Stimulated activated naive CD4-positive, alpha-beta T cell (primary cell): ENCODE data around the gene TMEM125.

Experiments used
- DNase-seq, 6 experiments: peaks; one replicate each; lab custom pipeline; 2025; lab: John Stamatoyannopoulos, UW

TMEM125 gene

DNA sequence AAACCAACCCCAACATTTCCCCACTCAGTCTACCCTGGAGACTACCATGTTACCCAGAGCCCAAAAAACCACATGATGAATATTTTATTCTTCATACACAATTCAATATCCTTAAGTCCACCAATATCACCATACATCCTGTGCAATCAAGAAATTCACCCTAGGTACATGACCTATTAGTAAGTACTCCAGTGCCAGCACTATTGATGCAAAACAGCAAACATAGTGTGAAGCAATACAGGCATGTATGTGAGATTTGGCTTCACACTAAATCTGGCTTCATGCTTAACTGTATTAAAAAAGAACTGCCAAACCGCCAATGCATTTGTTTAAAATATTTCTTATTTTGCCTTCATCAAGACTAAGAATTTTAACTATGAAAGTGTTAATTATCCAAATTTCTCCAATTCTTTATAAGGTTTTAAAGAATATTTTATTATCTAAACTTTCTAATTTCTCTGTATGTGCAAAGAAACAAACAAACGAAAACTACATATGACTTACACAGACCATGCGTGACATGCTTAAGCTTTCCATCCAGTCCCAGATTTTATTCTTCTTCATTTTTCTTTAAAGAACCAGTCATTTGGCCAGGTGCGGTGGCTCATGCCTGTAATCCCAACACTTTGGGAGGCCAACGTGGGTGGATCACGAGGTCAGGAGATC lies 22.4 kb upstream of the TMEM125 start:
- no peak for DNase-seq

DNA sequence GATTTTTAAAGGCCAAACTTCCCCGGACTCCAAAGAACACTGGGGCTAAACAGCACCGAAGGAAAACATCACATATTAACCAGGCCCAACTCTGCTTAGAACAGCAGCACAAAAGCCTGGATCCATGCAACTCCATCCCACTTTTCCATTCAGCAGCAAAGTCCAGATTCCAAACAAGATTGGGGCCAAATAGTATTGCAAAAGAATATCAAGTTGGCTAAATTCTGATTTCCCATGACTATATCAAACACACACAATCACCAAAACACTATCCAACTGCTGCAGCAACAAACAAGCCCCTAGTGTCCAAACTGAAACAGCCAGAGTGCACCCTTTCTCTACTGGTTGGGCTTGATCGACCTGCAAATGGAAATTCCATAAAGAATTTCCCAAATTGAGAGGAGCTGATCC lies 19.4 kb upstream of the TMEM125 start:
- DNase-seq, result no peak

DNA sequence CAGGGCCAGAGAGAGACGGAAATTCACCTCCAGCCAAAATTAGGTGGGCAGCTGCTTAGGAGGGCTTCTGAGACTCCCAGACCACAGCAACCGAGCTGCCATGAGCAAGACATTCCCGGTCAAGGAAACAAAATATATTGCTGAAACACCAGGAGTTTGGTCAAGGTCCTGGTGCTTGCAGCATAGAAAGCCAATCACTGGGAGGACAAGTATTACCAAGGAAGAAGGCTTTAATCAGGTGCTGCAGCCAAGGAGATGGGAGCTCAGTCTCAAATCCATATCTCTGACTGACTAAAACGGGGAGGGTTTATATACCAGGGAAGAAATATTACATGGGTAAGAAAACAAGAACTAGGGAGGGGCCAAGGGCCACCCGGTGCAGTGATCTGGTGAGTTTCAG lies 18.8 kb upstream of the TMEM125 start:
- DNase-seq, result no peak

DNA sequence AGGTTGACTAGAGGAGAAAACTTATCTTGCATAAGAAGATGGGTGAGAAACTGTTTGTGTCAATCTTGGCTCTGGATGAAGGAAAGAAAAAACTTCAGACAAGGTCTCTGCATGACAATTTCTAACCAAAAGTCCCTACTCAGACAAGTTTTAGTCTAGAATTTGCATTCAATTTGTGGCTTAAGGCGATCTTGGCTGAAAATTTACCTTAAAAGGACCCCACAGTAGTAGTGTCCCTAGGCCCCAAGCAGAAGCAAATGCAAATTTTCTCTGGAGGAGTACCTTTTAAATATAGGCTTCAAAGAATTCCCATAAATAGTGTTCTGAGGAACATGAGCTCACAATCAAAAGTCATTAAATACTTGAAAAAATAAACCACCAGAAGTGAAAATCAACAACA lies 17.6 kb upstream of the TMEM125 start:
- no peak for DNase-seq

DNA sequence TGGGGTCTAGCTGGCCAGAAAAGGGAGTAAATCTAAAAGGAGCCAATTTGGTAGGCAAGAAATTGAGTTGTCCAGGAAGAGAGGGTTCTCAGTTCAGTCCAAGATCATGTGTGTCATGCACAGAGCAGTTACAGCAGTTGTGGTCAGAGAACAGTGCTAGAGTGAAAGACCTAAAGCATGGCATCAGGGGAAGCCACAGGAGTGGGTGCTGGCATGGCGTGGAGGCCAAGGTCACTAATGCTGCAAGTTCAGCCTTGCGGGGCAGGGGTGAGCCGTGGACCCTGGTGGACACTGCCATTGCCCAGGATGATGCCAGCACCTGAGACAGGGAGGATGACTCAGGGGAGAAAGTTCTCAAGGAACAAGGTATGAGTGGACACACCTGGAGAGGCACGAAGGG lies 16.6 kb upstream of the TMEM125 start:
- DNase-seq, result no peak

DNA sequence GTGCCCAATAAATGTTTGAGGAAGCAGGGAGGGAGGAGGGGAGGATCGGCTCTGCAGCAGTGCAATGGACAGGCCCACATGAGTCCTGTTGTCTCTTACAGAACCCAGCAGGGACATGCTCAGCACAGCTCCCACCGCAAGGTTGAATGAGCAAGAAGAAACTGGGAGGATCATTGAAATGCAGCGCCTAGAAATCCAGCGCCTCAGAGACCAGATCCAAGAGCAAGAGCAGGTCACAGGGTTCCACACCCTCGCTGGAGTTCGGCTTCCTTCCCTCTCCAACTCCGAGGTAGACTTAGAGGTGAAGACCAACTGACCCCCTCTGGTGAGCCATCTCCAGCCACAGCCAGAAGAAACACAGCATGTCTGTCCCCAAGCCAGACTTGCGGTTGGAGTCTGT lies 15.9 kb upstream of the TMEM125 start:
- no peak for DNase-seq

DNA sequence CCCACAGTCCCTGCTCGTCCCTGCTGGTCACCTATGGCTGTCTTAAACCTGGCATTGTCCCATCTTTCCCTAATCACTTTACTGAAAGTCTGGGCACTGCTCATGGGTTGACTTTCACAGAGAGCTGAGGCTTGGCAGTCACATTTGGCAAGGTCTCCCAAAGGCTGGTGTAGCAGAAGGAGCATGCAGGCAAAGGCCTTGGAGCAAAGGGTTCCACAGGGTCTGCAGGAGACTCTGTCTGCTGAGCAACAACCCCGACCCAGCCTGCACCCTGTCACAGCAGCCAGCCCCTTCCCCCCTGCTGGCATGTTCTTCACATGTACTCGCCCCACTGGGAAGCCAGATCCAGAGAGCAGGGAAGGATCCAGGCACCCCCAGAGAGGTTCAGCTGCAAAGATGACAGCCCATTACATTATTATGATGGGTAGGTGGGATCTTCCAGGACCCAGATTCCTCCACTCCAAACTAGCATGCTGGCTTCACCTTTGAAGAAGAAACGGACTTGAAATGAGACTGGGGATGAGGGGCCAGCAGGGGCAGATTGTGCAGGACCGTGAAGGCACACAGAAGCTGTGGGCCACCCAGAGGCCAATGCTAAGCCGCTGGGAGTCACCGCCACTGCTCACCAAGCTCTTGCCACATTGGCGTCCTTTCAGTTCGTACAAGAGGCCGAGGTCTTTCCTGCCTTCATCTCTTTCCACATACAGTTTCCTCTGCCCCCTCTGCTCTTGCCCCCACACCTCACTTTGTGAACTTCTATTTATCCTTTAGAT lies 14.2 kb upstream of the TMEM125 start:
- DNase-seq, result no peak

DNA sequence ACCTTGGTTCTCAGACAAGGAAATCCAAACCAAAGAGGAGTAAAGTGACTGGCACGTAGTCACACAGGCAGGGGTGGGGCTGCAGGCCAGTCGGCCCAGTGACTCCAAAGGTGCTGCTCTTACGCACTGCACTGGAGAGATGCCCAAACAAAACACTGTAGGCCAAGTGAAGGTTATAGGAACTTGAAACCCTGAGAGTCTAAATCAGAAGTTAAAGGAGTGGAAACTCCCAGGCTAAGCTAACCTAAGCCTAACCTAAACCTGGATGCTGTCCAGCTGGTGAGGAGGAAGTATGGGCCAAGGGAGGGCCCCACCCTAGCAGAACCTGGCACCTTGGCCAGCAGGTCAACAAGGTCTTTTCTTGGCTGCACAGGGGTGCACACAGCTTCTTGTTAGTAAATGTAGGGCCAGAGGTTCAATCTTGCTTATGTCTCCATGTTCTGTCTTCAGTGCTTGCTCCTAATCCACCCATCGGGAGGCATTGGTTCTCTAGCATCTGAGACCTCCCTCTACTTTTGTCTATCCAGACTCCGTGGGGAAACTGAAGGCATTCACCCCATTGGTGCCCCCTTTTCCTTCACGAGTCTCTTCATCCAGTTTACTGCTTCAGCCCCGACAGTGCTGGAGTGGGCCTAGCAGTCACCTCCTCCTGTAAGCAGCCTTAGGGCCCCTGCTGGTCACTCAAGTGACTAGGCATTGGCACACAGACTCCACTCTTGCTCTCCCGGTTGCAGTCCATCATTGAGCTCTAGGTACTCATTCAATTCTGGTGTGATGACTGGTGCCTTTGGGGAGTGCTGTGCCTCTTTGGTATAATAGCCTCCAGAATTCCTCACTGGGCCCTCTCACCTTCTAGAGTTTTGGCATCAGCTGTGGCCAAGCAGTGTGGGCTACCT lies 12.9 kb upstream of the TMEM125 start:
- no peak for DNase-seq

DNA sequence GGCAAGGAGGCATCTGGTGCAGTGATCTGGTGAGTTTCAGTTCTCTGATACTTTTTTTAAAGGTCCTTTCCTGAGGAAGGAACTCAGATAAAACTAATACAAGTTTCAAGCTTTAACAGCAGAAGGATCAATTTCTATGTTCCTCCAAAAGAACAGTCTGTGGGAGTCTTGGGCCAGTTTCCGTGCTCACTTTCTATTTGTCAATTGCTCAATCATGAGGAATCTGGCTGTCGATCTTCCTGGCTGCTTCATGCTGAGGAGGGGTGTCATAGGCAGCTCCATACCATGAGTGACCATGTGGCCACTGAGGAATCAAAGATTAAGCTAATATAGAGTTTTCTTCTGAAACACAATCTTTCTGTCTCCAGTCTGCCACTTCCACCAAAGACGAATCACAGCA lies 11.4 kb upstream of the TMEM125 start:
- DNase-seq, result no peak

DNA sequence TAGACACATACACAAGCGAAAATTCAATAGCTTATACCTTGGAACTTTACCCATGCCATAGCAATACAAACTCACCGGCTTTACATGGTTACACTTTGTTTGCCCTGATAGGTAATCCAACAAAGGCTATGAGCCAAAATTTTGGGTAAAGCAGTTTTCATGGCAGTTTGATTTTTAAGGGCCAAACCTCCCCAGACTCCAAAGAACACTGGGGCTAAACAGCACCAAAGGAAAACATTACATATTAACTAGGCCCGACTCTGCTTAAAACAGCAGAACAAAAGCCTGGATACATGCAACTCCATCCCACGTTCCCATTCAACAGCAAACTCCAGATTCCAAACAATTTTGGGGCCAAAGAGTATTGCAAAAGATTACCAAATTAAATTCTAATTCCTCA lies 4.4 kb upstream of the TMEM125 start:
- DNase-seq, result no peak

DNA sequence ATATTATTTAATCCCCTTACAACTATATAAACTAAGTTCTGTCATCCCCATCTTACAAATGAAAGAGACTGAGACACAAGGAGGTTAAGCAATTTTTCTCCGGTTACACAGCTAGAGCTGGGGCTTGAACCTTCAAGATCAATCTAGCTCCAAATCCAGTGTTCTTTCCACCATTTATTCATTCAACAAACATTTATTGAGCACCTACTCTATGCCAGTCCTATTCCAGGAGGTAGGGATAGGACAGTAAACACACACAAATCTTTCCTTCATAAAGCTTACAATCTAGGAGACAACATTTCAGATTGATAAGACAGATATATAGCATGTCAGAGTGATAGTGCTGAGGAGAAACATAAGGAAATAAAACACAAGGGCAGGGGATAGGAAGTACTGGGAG lies 2.9 kb upstream of the TMEM125 start:
- no peak for DNase-seq

DNA sequence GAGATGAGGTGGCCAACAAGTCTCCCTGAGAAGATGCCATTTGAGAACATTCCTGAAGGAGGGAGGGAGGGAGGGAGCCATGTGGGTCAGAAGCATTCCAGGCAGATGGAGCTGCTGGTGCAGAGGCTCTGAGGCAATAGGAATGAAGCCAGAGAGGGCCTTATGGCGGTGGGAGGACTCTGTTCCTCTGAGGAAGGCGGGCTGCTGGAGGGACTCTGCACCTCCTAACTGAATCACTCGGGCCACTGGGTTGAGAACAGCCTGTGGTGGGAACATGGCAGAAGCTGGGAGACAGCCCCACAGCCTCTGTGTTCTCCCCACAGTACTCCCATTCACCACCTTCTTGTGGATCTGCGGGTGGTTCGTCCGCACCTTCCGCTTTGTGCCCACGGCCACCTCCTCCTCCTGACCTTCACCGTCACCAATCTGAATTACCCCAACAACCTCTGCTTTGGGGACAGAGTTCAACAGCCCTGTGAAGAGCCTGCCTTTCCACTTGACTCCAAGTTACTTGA lies 2.4 kb upstream of the TMEM125 start:
- no peak for DNase-seq

DNA sequence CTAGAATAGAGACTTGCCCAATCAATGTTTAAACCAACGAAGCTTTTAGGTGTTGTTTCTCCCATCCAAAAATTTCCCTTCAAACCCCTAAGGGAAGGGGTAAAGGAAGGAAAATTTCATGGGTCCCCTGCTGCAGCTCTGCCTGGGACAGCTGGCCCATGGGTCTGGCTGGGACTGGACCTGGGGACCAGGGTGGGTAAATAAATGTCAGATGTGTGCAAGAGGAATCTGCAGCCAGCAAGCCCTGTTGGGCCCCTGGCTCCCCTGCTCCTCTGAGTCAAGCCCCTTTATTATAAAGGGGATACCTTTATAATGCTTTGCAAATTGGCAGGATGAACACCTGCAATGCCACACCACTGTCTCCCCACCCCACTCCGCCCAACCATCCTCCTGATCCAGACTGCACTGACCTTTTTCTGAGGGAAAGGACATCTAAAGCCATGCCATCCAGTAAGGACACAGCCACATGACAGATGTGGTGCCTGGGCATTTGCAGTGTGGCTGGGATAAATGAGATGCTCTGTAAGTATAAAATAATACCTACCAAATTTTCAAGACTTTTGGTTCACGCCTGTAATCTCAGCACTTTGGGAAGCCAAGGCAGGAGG lies 1.9 kb upstream of the TMEM125 start:
- DNase-seq, result no peak

DNA sequence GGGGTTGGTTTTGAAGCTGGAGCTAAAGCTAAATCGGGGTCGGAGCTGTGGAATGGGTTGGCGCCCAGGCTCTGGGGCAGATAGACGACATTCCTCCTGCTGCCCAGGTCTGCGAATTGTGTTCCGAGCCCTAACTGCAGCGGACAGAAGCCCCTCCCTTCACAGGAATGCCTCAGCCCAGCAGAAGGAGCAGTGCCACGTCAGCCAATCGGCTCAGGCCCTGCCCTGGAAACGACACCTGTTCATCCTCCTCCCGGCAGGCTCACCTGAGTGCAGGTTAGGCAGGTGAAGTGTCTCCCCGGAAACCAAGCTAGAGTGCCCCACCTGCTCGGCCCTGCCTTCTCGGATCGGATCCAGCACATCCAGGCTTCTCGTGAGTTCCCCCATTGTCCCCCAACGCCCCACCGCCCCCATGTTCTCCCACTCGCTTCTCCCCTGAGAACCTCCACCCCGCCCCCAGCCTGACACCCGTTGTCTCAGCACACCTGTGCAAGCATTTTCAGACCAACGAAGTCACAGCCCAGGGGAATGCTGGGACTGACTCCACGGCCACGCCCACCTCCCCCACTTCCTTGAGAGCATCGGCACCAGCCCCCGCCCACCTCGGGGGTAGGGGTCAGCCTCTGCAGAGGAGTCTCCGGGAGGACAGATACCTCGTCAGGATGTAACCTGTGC lies 775 bp downstream of the TMEM125 start:
- peak in 1 of 6 experiments; percentile 3 for DNase-seq

DNA sequence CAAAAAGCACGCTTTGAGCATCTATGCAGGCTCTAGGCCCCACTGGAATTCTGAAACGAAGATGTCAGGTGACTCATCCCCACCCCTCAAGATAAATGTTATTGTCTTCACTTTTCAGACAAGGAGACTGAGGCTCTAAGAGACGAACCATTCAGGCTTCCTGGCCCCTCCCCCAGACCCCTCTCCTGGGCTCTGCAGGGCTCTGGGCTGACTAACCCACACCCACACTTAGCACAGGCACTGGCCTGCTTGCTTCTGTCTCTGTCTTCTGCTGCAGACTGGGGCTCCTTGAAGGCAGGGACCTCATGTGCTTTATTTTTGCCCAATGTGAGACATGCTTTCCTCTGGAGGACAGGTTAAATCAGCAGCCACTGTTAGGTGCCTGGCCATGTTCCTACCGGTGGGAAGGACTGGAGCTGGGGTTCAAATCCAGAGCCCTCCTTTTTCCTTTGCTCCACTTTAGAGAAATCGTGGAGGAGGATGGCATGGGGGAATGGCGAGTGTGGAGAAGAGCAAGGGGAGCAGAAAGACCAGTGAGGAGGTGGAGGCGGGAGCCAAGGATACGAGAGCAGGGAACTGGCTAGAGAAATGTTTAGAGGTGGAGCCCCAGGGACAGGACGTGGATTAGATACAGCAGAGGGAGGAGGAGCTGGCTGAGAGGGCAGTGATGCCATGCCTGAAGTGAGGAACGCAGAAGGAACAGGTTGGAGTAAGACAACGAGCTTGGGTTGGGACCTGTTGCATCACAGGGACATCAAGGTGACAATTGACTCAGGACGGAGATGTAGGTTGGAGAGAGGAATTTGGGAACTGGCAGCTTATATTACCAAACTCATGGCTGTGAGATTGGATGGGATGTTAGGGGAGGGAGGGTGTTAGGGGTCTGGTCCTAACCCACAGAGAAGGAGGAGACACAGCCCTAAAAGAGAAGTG lies 1.7 kb downstream of the TMEM125 start:
- no peak for DNase-seq

DNA sequence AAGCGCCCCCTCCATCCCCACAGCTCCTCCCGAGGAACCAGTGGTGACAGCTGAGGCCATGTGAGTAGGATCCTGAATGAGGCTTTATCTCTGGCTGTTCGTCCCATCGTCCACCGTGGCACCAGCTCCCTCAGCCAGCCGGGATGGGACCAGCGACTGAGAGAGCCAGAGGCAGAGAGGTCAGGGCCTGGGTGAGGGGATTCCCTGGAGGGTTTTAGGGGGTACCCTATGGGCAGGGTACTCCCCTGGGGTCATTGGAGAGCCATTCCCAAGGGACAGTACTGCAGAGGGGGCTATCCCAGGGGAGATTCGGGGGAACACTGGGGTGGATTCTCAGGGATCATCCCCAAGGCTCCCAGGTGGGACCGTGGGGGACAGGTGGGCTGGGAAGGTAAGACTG lies 2.4 kb downstream of the TMEM125 start:
- DNase-seq, result no peak

DNA sequence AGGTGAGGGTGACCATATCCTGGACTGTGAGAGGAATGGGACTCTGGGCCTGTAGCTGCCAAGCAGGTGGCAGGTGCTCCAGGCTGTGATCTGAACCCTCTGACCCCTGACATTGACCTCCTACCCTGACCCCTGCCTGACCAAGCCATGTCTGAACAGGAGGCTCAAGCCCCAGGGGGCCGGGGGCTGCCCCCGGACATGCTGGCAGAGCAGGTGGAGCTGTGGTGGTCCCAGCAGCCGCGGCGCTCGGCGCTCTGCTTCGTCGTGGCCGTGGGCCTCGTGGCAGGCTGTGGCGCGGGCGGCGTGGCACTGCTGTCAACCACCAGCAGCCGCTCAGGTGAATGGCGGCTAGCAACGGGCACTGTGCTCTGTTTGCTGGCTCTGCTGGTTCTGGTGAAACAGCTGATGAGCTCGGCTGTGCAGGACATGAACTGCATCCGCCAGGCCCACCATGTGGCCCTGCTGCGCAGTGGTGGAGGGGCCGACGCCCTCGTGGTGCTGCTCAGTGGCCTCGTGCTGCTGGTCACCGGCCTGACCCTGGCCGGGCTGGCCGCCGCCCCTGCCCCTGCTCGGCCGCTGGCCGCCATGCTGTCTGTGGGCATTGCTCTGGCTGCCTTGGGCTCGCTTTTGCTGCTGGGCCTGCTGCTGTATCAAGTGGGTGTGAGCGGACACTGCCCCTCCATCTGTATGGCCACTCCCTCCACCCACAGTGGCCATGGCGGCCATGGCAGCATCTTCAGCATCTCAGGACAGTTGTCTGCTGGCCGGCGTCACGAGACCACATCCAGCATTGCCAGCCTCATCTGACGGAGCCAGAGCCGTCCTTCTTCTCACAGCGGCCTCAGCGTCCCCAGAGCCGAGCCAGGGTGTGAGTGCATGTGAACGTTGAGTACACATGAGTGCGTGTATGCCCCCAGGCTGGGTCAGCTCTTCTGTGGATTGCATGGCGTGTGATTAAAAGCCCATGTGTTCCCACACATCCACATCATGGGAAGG lies 3.1 kb downstream of the TMEM125 start:
- DNase-seq, result no peak

DNA sequence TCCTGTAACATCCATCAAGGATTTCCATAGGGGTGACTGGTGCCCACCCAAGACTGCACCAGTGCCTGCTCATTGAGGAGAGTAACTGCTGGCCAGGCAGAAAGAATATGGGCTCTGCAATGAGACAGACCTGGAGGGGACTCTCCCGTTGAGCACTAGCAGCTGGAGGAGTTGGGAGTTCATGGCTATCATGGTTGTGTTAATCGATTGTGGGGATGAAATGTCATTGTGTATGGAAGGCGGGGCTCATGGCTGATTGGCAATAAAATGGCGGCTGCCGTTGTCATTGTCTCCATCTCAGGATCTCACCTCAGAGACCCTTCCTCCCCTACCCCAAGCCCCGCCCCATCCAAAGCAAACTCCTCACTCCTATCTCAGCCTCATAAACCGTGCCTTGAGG lies 3.9 kb downstream of the TMEM125 start:
- DNase-seq, result no peak

DNA sequence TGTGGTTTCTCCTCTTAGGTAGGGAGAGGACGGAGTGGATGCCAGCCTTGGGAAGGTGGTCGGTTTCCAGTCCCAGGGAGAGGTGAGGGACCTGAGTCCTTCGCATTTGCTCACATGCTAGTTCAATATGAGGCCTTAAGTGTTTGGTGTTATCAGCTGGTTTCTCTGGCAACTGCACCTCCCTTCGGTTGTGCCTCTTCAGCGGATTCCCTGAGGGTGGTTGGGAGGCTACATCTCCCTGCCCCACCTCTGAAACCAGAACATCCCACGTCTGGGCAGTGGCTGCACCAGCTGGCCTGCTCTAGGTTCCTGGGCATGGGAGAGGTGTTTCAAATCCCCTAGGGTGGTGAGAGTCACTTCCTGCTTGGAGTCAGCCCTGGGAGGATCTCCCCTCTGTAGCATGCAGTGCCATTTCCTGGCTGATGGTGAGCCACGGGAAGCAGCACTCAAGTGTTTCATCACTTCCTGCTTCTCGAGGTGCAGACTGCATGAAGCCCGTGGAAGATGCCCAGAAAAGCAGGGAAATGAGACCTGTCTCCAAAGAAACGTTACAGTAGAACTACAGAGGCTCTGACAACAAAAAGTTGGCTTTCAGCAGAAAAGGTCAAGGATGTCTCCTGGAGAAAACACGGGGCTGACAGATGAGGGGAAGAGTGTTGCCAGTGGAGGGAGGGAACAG lies 4.5 kb downstream of the TMEM125 start:
- DNase-seq, result peak in 4 of 6 experiments; percentile 7 to 44 (median 34)
